HepG2 (cell line): ENCODE data around the gene SPATA32. TPM values are rescaled to one million over a fixed set of nuclear protein-coding genes. Genes with fewer than 3 reads are reported as not detected.

Source experiments
- ATAC-seq: fragments of 200-7000 bp; cut with Tn5 transposase; 3 replicates; pipeline ENCODE4 v1.9.1; 2020; ENCODE audit warnings: mild to moderate bottlenecking, moderate library complexity
- BruUV-seq: library from RNA; stranded (reverse); fragments of 400-500 nt; replicated peaks from 2 replicates; lab custom pipeline; 2021; lab: Mats Ljungman, UMichigan
- CTCF ChIA-PET: fragments of 300-600 bp; formaldehyde crosslinking; extraction: SDS; loops from one replicate; lab custom pipeline; 2021; ENCODE audit warnings: low total read pairs, inconsistent platforms, low intra/inter-chr PET ratio; lab: Yijun Ruan, JAX
- POLR2A ChIA-PET: fragments of 350-600 bp; sonication (Branson Sonifier 250); formaldehyde crosslinking; loops from one replicate; lab custom pipeline; 2020; ENCODE audit warnings: antibody characterized with exemption, inconsistent platforms; lab: Yijun Ruan, JAX
- DNase-seq: peaks from one replicate; pipeline ENCODE4 v3.0.0-alpha.2; 2015; ENCODE audit warnings: low spot score
- FAIRE-seq: peaks from 3 replicates; lab custom pipeline; 2011; peaks lifted over from hg19 to GRCh38; lab: Jason Lieb, UNC
- H2AFZ ChIP-seq: one replicate; pipeline ENCODE4 v1.6.1; 2011; ENCODE audit warnings: low read length, inconsistent platforms
- H3K27ac ChIP-seq: fragments of 300-600 bp; 3 replicates; pipeline ENCODE4 v1.8.0; 2011; ENCODE audit warnings: mixed run types, mild to moderate bottlenecking, mixed read lengths, low read length, inconsistent platforms; ENCODE audit not compliant: insufficient read depth; ENCODE audit errors: extremely low read length
- H3K27me3 ChIP-seq, 2 experiments: fragments of 200-600 bp in 1 of 2; 2 replicates in 1 of 2; 3 replicates in 1 of 2; pipeline versions ENCODE4 v1.6.0 to v1.8.0; 2011; ENCODE audit warnings: low read length in 2 of 2, mild to moderate bottlenecking in 2 of 2, moderate library complexity in 2 of 2, inconsistent platforms in 1 of 2; ENCODE audit not compliant: insufficient read depth in 2 of 2, control insufficient read depth in 1 of 2
- H3K36me3 ChIP-seq, 2 experiments: fragments of 200-600 bp in 1 of 2; replicated peaks in 1 of 2; 2 replicates in 1 of 2; 3 replicates in 1 of 2; pipeline versions ENCODE4 v1.5.1 to v1.8.0; 2011; ENCODE audit warnings: low read length in 2 of 2, inconsistent platforms in 1 of 2; ENCODE audit not compliant: insufficient read depth in 2 of 2, control insufficient read depth in 1 of 2
- H3K4me1 ChIP-seq: 2 replicates; pipeline ENCODE4 v1.5.1; 2012; ENCODE audit warnings: low read length, inconsistent platforms; ENCODE audit not compliant: insufficient read depth
- H3K4me2 ChIP-seq: 2 replicates; pipeline ENCODE4 v1.6.0; 2011; ENCODE audit warnings: low read depth, low read length, inconsistent platforms
- H3K4me3 ChIP-seq, 3 experiments: fragments of 200-600 bp in 1 of 3; sonication (generic), shearing (Covaris generic) in 1 of 3; replicated peaks in 1 of 3; 2 replicates each; pipeline ENCODE4 v1.5.1; 2011 to 2016; ENCODE audit warnings: low read length in 3 of 3, inconsistent platforms in 2 of 3, low read depth in 2 of 3, mild to moderate bottlenecking in 2 of 3, control low read depth in 1 of 3, mixed read lengths in 1 of 3; ENCODE audit not compliant: insufficient read depth in 1 of 3
- H3K79me2 ChIP-seq: one replicate; pipeline ENCODE4 v1.6.1; 2011; ENCODE audit warnings: low read length, inconsistent platforms; ENCODE audit not compliant: insufficient read depth
- H3K9ac ChIP-seq: 2 replicates; pipeline ENCODE4 v1.6.0; 2011; ENCODE audit warnings: mild to moderate bottlenecking, low read depth, low read length, inconsistent platforms; ENCODE audit not compliant: insufficient read depth
- H3K9me3 ChIP-seq: 2 replicates; pipeline ENCODE4 v1.5.1; 2012; ENCODE audit warnings: mild to moderate bottlenecking, low read length
- H4K20me1 ChIP-seq: 2 replicates; pipeline ENCODE4 v1.6.0; 2011; ENCODE audit warnings: inconsistent platforms, mild to moderate bottlenecking, low read length, moderate library complexity; ENCODE audit not compliant: insufficient read depth
- AHR ChIP-seq: IDR thresholded peaks from 2 replicates; pipeline ENCODE4 v1.6.1; 2018; ENCODE audit warnings: missing genetic modification reagents, missing compliant biosample characterization
- EED ChIP-seq: sonication (generic); formaldehyde crosslinking; IDR thresholded peaks from 2 replicates; pipeline ENCODE4 v1.5.0; 2020; ENCODE audit warnings: mild to moderate bottlenecking, missing genetic modification reagents
- FOSL1 ChIP-seq: sonication (generic); formaldehyde crosslinking; IDR thresholded peaks from 2 replicates; pipeline ENCODE4 v1.9.0; 2021; ENCODE audit warnings: missing genetic modification reagents, borderline replicate concordance
- HNRNPL ChIP-seq: fragments of 200-400 bp; formaldehyde crosslinking; IDR thresholded peaks from 2 replicates; pipeline ENCODE4 v1.6.1; 2017; ENCODE audit warnings: mild to moderate bottlenecking, low read depth, low read length
- MEIS2 ChIP-seq: sonication (generic); formaldehyde crosslinking; IDR thresholded peaks from 2 replicates; pipeline ENCODE4 v1.9.0; 2021; ENCODE audit warnings: mild to moderate bottlenecking, missing genetic modification reagents
- ZNF891 ChIP-seq: sonication (generic); formaldehyde crosslinking; IDR thresholded peaks from 2 replicates; pipeline ENCODE4 v1.5.0; 2020; ENCODE audit warnings: mild to moderate bottlenecking, missing genetic modification reagents
- WGBS: methylation state at CpG from one replicate; pipeline ENCODE4 v1.1.6; 2017; ENCODE audit warnings: low lambda C conversion rate; 5-methylcytosine and 5-hydroxymethylcytosine counted together
- in situ Hi-C: cut with HindIII; loops from 2 replicates; pipeline ENCODE4 v1.10.0; 2017; ENCODE audit warnings: low pct_unique_long_range_greater_than_20kb; ENCODE audit not compliant: extremely low pct_ligation_motif_present
- intact Hi-C: fragments of 100-400 bp; cut with micrococcal nuclease; formaldehyde crosslinking; loops from one replicate; pipeline ENCODE4 v1.10.0; 2022; ENCODE audit not compliant: unreplicated experiment
- polyA plus RNA-seq, 8 experiments: library from polyadenylated mRNA; depleted of rRNA in 3 of 8; stranded (reverse) in 7 of 8; unstranded in 1 of 8; fragments of >200 nt; fragmentation: Illumina TruSeq in 4 of 8; extraction: Trizol in 4 of 8; gene quantifications; 2 replicates each; pipeline versions ENCODE4 v1.2.1 to v1.2.3, GENCODE V29; 2011 to 2016; ENCODE audit warnings: low read depth in 4 of 8, missing spikeins in 1 of 8, mixed read lengths in 1 of 8; ENCODE audit not compliant: insufficient read depth in 1 of 8
- total RNA-seq, 5 experiments: library from RNA; depleted of rRNA; stranded (reverse); fragments of >200 nt; fragmentation: Illumina TruSeq; extraction: Trizol; gene quantifications; 2 replicates each; pipeline ENCODE4 v1.2.3, GENCODE V29; 2016; ENCODE audit warnings: low read depth in 1 of 5
- TF ChIP-seq, protein P1 (sequence below): sonication (generic); formaldehyde crosslinking; IDR thresholded peaks from 2 replicates; pipeline ENCODE4; 2020; ENCODE audit warnings: missing genetic modification reagents, mild to moderate bottlenecking, borderline replicate concordance
- TF ChIP-seq, protein P2 (sequence below): sonication (generic); formaldehyde crosslinking; IDR thresholded peaks from 2 replicates; pipeline ENCODE4 v1.5.1; 2020; ENCODE audit warnings: mild to moderate bottlenecking, missing genetic modification reagents, moderate library complexity

Gene SPATA32
- total and polyA plus RNA-seq, 2 of the 13 experiments (the other 11 are each of a cell fraction or from before 2014, with no cell fraction given) = not detected

DNA sequence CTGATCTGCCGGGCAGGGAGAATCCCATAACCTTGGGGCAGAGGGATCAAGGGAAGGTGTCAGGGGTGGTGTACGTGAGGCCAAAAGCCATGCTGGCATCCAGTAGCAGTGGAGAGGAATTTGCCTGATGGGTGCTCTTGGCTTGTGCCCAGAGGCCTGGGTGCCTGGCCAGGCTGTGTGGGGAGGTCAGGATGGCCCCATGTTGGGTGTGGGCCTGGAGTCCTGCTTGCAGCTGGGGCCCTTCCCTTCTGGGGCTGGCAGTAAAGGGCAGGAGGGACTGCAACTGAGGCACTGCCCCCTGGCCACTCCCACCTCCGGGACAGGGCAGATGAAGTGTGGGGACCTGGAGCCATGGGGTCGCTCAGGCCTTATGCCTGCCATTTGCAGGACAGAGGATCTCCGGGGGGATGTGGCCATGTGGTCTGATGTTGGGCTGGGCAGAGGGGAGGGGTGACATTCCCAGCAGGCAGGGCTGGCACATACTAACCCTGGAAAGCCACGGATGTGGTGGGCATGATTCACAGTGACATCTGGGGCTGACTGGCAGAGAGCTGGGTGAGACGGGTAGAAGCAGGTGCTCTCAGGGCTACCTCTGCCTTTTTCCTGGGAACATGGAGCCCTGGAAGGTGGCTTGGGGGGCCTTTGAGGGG lies 36.7 kb downstream of the SPATA32 start:
- Histone ChIP-seq H3K4me1 (peaks cover 53% of the 10 kb centered on the region), H3K9ac (no peak overlapping the region), H3K27ac (no peak overlapping the region), H3K36me3 (no peaks in the 10 kb centered on the region), H3K4me2 (peak overlapping the region; percentile 65; the same call in 1 of the 2 replicates), H3K4me3 (no peak overlapping the region; a peak in 1 of 6 replicates), H4K20me1 (no peaks in the 10 kb centered on the region), H3K27me3 (peaks cover 23 to 63% of the 10 kb centered on the region in 2 experiments; a peak in 4 of 5 replicates), H3K9me3 (no peaks in the 10 kb centered on the region), H2AFZ (no peak overlapping the region), H3K79me2 (no peaks in the 10 kb centered on the region)
- ATAC-seq (no peak), DNase-seq (no peak), FAIRE-seq (no peak)
- ChIA-PET CTCF (no interaction called here), POLR2A (interaction anchor here (1.4 to 2.3 kb wide), 4 partner anchors 10 to 200 kb away, joined by 3 to 11 read pairs (median 5); partner anchors contain the start of genes HEXIM1 and HEXIM2)
- 35% methylated on average over 7 of the region's 7 CpGs for WGBS
- in situ Hi-C loops (no loop called here), intact Hi-C loops (no loop called here)
- BruUV-seq = no TSS peak
- TF ChIP-seq EED (CRISPR knock-in tag) (peak; percentile 59; the same call in 1 of the 2 replicates), FOSL1 (CRISPR knock-in tag) (no peak), AHR (CRISPR knock-in tag) (0 out of 2 replicates have a peak, but pooled peaks have one; percentile 5), HNRNPL (peak; percentile 41; the same call in 1 of the 2 replicates), ZNF891 (CRISPR knock-in tag) (0 out of 2 replicates have a peak, but pooled peaks have one; percentile 29), MEIS2 (CRISPR knock-in tag) (no peak)
- TF ChIP-seq, protein P1, sequence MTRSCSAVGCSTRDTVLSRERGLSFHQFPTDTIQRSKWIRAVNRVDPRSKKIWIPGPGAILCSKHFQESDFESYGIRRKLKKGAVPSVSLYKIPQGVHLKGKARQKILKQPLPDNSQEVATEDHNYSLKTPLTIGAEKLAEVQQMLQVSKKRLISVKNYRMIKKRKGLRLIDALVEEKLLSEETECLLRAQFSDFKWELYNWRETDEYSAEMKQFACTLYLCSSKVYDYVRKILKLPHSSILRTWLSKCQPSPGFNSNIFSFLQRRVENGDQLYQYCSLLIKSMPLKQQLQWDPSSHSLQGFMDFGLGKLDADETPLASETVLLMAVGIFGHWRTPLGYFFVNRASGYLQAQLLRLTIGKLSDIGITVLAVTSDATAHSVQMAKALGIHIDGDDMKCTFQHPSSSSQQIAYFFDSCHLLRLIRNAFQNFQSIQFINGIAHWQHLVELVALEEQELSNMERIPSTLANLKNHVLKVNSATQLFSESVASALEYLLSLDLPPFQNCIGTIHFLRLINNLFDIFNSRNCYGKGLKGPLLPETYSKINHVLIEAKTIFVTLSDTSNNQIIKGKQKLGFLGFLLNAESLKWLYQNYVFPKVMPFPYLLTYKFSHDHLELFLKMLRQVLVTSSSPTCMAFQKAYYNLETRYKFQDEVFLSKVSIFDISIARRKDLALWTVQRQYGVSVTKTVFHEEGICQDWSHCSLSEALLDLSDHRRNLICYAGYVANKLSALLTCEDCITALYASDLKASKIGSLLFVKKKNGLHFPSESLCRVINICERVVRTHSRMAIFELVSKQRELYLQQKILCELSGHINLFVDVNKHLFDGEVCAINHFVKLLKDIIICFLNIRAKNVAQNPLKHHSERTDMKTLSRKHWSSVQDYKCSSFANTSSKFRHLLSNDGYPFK (CRISPR knock-in tag) = peak; percentile 87; the same call in 1 of the 2 replicates
- TF ChIP-seq, protein P2, sequence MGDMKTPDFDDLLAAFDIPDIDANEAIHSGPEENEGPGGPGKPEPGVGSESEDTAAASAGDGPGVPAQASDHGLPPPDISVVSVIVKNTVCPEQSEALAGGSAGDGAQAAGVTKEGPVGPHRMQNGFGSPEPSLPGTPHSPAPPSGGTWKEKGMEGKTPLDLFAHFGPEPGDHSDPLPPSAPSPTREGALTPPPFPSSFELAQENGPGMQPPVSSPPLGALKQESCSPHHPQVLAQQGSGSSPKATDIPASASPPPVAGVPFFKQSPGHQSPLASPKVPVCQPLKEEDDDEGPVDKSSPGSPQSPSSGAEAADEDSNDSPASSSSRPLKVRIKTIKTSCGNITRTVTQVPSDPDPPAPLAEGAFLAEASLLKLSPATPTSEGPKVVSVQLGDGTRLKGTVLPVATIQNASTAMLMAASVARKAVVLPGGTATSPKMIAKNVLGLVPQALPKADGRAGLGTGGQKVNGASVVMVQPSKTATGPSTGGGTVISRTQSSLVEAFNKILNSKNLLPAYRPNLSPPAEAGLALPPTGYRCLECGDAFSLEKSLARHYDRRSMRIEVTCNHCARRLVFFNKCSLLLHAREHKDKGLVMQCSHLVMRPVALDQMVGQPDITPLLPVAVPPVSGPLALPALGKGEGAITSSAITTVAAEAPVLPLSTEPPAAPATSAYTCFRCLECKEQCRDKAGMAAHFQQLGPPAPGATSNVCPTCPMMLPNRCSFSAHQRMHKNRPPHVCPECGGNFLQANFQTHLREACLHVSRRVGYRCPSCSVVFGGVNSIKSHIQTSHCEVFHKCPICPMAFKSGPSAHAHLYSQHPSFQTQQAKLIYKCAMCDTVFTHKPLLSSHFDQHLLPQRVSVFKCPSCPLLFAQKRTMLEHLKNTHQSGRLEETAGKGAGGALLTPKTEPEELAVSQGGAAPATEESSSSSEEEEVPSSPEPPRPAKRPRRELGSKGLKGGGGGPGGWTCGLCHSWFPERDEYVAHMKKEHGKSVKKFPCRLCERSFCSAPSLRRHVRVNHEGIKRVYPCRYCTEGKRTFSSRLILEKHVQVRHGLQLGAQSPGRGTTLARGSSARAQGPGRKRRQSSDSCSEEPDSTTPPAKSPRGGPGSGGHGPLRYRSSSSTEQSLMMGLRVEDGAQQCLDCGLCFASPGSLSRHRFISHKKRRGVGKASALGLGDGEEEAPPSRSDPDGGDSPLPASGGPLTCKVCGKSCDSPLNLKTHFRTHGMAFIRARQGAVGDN = peak; percentile 5; the same call in 1 of the 2 replicates
